Endothelial cell of umbilical vein (primary cell): Measurements from ENCODE around the gene ABCC1. TPM values are rescaled to one million over a fixed set of nuclear protein-coding genes. Genes with fewer than 3 reads are reported as not detected.

ENCODE experiments used
- BruUV-seq: library from RNA; stranded (reverse); fragments of 400-500 nt; replicated peaks from 2 replicates; lab custom pipeline; 2021; lab: Mats Ljungman, UMichigan
- CTCF ChIA-PET: fragments of 300-600, 350-600 bp; sonication (Branson Sonifier 250); formaldehyde crosslinking; loops from one replicate; lab custom pipeline; 2021; ENCODE audit warnings: antibody characterized with exemption, inconsistent platforms; lab: Charles Lee
- POLR2A ChIA-PET: fragments of 300-600, 350-600 bp; sonication (Branson Sonifier 250); formaldehyde crosslinking; loops from one replicate; lab custom pipeline; 2021; ENCODE audit warnings: antibody characterized with exemption, inconsistent platforms; lab: Charles Lee
- DNase-seq: peaks from one replicate; pipeline ENCODE4 v3.0.0-alpha.2; 2011; ENCODE audit warnings: low read depth, low spot score
- FAIRE-seq: peaks from 2 replicates; lab custom pipeline; 2011; peaks lifted over from hg19 to GRCh38; lab: Jason Lieb, UNC
- H2AFZ ChIP-seq: 2 replicates; pipeline ENCODE4 v1.6.0; 2012; ENCODE audit warnings: low read depth, low read length, control low read depth, inconsistent platforms
- H3K27ac ChIP-seq: 2 replicates; pipeline ENCODE4 v1.5.1; 2011; ENCODE audit warnings: low read depth, mild to moderate bottlenecking, control low read depth, low read length, moderate library complexity; ENCODE audit not compliant: insufficient read depth
- H3K27me3 ChIP-seq, 2 experiments: 2 replicates each; pipeline versions ENCODE4 v1.6.0 to v1.6.1; 2011; ENCODE audit warnings: low read length in 2 of 2, mixed read lengths in 1 of 2; ENCODE audit not compliant: control insufficient read depth in 2 of 2, insufficient read depth in 2 of 2
- H3K36me3 ChIP-seq, 2 experiments: 2 replicates in 1 of 2; 3 replicates in 1 of 2; pipeline ENCODE4 v1.5.1; 2011; ENCODE audit warnings: low read length in 2 of 2, mild to moderate bottlenecking in 1 of 2, moderate library complexity in 1 of 2; ENCODE audit not compliant: control insufficient read depth in 2 of 2, insufficient read depth in 2 of 2; ENCODE audit errors: extremely low read depth in 1 of 2
- H3K4me1 ChIP-seq: 3 replicates; pipeline ENCODE4 v1.5.1; 2011; ENCODE audit warnings: mild to moderate bottlenecking, low read length; ENCODE audit not compliant: control insufficient read depth, insufficient read depth; ENCODE audit errors: extremely low read depth
- H3K4me2 ChIP-seq: 2 replicates; pipeline ENCODE4 v1.6.1; 2011; ENCODE audit warnings: low read length, control low read depth, mixed read lengths; ENCODE audit not compliant: insufficient read depth
- H3K4me3 ChIP-seq, 3 experiments: fragments of 200-600 bp in 1 of 3; sonication (generic), shearing (Covaris generic) in 1 of 3; replicated peaks in 1 of 3; 2 replicates each; pipeline ENCODE4 v1.5.1; 2011 to 2016; ENCODE audit warnings: control low read depth in 3 of 3, low read length in 3 of 3, mild to moderate bottlenecking in 2 of 3, inconsistent platforms in 1 of 3, low read depth in 1 of 3, moderate library complexity in 1 of 3; ENCODE audit not compliant: insufficient read depth in 1 of 3
- H3K79me2 ChIP-seq: 2 replicates; pipeline ENCODE4 v1.6.0; 2012; ENCODE audit warnings: low read length, inconsistent platforms; ENCODE audit not compliant: control insufficient read depth, insufficient read depth
- H3K9ac ChIP-seq: replicated peaks from 2 replicates; pipeline ENCODE3; 2011; ENCODE audit warnings: low read length, control low read depth; ENCODE audit not compliant: insufficient read depth; ENCODE audit errors: extremely low read depth
- H3K9me1 ChIP-seq: replicated peaks from 3 replicates; pipeline ENCODE4 v1.6.0; 2011; ENCODE audit warnings: mild to moderate bottlenecking, low read length; ENCODE audit not compliant: control insufficient read depth, insufficient read depth; ENCODE audit errors: extremely low read depth
- H3K9me3 ChIP-seq: replicated peaks from 2 replicates; pipeline ENCODE4 v1.5.1; 2012; ENCODE audit warnings: low read length, inconsistent platforms; ENCODE audit not compliant: control insufficient read depth, insufficient read depth
- H4K20me1 ChIP-seq: replicated peaks from 2 replicates; pipeline ENCODE3; 2011; ENCODE audit warnings: mild to moderate bottlenecking, low read length; ENCODE audit not compliant: control insufficient read depth, insufficient read depth; ENCODE audit errors: extremely low read depth
- EZH2 ChIP-seq: IDR thresholded peaks from 2 replicates; pipeline ENCODE4 v1.6.1; 2012; ENCODE audit warnings: borderline replicate concordance, low read depth, mild to moderate bottlenecking, moderate library complexity, low read length, inconsistent platforms; ENCODE audit not compliant: severe bottlenecking
- FOS ChIP-seq: IDR thresholded peaks from 2 replicates; pipeline ENCODE4 v1.6.1; 2011; ENCODE audit warnings: mild to moderate bottlenecking, low read length, moderate library complexity, borderline replicate concordance; ENCODE audit not compliant: insufficient read depth
- GATA2 ChIP-seq: IDR thresholded peaks from 2 replicates; pipeline ENCODE4 v1.7.0; 2011; ENCODE audit warnings: low read depth, mild to moderate bottlenecking, moderate library complexity, mixed read lengths, low read length; ENCODE audit not compliant: insufficient read length, insufficient read depth
- JUN ChIP-seq: IDR thresholded peaks from 2 replicates; pipeline ENCODE4 v1.6.1; 2011; ENCODE audit warnings: borderline replicate concordance, low read depth; ENCODE audit not compliant: insufficient read length, insufficient read depth
- MAX ChIP-seq: IDR thresholded peaks from 2 replicates; pipeline ENCODE4 v1.6.1; 2011; ENCODE audit not compliant: insufficient read depth, insufficient read length
- MYC ChIP-seq: IDR thresholded peaks from one replicate; pipeline ENCODE4 v1.6.1; 2011; ENCODE audit warnings: mild to moderate bottlenecking, low read depth, low read length
- POLR2A ChIP-seq: IDR thresholded peaks from 2 replicates; pipeline ENCODE4 v1.6.1; 2012; ENCODE audit warnings: low read depth, mild to moderate bottlenecking, control low read depth, low read length
- POLR2AphosphoS5 ChIP-seq: IDR thresholded peaks from 2 replicates; pipeline ENCODE4 v1.6.1; 2012; ENCODE audit warnings: low read depth, mild to moderate bottlenecking, control low read depth, low read length, moderate library complexity; ENCODE audit not compliant: insufficient read depth
- dilution Hi-C: fragments of 300-500 bp; cut with MboI; formaldehyde crosslinking; loops from one replicate; pipeline ENCODE4 v1.15.0; 2019; ENCODE audit warnings: low sequenced_read_pairs; ENCODE audit not compliant: extremely low pct_ligation_motif_present
- intact Hi-C: fragments of 100-400 bp; cut with micrococcal nuclease; formaldehyde crosslinking; loops from one replicate; pipeline ENCODE4 v1.10.0; 2022
- polyA plus RNA-seq, 4 experiments: library from polyadenylated mRNA; depleted of rRNA in 3 of 4; stranded (reverse) in 3 of 4; unstranded in 1 of 4; fragments of >200 nt; gene quantifications; 2 replicates each; pipeline versions ENCODE4 v1.2.1 to v1.2.3, GENCODE V29; 2011 to 2012; ENCODE audit warnings: missing spikeins in 1 of 4
- total RNA-seq: library from RNA; stranded (reverse); gene quantifications from 2 replicates; pipeline ENCODE4 v1.2.3, GENCODE V29; 2021
- TF ChIP-seq, protein P1 (sequence below), 2 donors: IDR thresholded peaks; 1 replicate in 1 of 2; 2 replicates in 1 of 2; pipeline ENCODE4 v1.5.1; 2011; ENCODE audit warnings: low read length in 2 of 2, mild to moderate bottlenecking in 2 of 2, moderate library complexity in 2 of 2, control low read depth in 1 of 2, inconsistent platforms in 1 of 2, low read depth in 1 of 2; ENCODE audit not compliant: insufficient read depth in 1 of 2; ENCODE audit errors: extremely low read depth in 1 of 2

The ABCC1 gene
- total and polyA plus RNA-seq, 2 donors (not counting 3 experiments of a cell fraction or from before 2014, with no cell fraction given) = 46.1 to 89.2 TPM

GRCh38 chr16:16071631-16072244 is 122.3 kb downstream of the ABCC1 start:
- H2AFZ ChIP-seq = no peak overlapping the region
- TF ChIP-seq POLR2A = no peak
- no peak for TF ChIP-seq JUN
- TF ChIP-seq MAX = no peak
- TF ChIP-seq POLR2AphosphoS5 = no peak
- TF ChIP-seq MYC = no peak
- TF ChIP-seq, protein P1, sequence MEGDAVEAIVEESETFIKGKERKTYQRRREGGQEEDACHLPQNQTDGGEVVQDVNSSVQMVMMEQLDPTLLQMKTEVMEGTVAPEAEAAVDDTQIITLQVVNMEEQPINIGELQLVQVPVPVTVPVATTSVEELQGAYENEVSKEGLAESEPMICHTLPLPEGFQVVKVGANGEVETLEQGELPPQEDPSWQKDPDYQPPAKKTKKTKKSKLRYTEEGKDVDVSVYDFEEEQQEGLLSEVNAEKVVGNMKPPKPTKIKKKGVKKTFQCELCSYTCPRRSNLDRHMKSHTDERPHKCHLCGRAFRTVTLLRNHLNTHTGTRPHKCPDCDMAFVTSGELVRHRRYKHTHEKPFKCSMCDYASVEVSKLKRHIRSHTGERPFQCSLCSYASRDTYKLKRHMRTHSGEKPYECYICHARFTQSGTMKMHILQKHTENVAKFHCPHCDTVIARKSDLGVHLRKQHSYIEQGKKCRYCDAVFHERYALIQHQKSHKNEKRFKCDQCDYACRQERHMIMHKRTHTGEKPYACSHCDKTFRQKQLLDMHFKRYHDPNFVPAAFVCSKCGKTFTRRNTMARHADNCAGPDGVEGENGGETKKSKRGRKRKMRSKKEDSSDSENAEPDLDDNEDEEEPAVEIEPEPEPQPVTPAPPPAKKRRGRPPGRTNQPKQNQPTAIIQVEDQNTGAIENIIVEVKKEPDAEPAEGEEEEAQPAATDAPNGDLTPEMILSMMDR (IDR thresholded peaks at IDR 0.05; ENCODE audit: extremely low read depth in 1 of 2, insufficient read depth in 1 of 2, low read depth in 1 of 2, low read length in 2 of 2) = no peak
- no peak for TF ChIP-seq GATA2
- no peak for TF ChIP-seq EZH2
- no peak for TF ChIP-seq FOS
- dilution Hi-C loops = no loop called here
- FAIRE-seq (no peak), DNase-seq (no peak)
- H3K4me2 ChIP-seq = no peak overlapping the region
- POLR2A ChIA-PET = no interaction called here
- no peaks in the 10 kb centered on the region for H3K79me2 ChIP-seq
- no peaks in the 10 kb centered on the region for H3K4me1 ChIP-seq
- BruUV-seq = no TSS peak
- no peaks in the 10 kb centered on the region for H3K9me3 ChIP-seq
- H3K27ac ChIP-seq = no peak overlapping the region
- H3K9me1 ChIP-seq = no peaks in the 10 kb centered on the region
- no peaks in the 10 kb centered on the region for H3K27me3 ChIP-seq
- H4K20me1 ChIP-seq = no peaks in the 10 kb centered on the region
- no peak overlapping the region for H3K4me3 ChIP-seq
- CTCF ChIA-PET = interaction anchor here (1.8 kb wide), 1 partner anchor 199 kb away, joined by 3 read pairs; no protein-coding TSS in a partner anchor
- intact Hi-C loops = no loop called here
- peaks cover 13 to 43% of the 10 kb centered on the region in 2 experiments for H3K36me3 ChIP-seq
- H3K9ac ChIP-seq = no peak overlapping the region
